NOMO-1 treated with dmso at 0.1 percent for 144 hours (cell line): ENCODE results near the gene OR10X1.

Experiments
- DNase-seq: peaks from one replicate; lab custom pipeline; 2025; ENCODE audit not compliant: unreplicated experiment; lab: John Stamatoyannopoulos, UW

OR10X1 gene, protein sequence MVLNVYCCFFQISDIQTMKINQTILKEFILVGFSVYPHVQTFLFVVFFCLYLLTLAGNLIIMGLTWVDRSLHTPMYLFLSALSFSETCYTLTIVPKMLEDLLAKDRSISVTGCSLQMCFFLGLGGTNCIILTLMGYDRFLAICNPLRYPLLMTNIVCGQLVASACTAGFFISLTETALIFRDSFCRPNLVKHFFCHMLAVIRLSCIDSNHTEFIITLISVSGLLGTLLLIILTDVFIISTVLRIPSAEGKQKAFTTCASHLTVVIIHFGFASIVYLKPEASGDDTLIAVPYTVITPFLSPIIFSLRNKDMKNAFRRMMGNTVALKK

GRCh38 chr1:158579733-158580132 lies at the start of gene OR10X1:
Gene OR10X1 (minus strand): TSS chr1:158579899. CDS start chr1:158579899, 0 bp downstream.
- DNase-seq, result no peak

GRCh38 chr1:158613764-158614163 lies 34.1 kb upstream of the OR10X1 start:
- DNase-seq, result no peak

GRCh38 chr1:158611916-158612315 lies 32.2 kb upstream of the OR10X1 start:
- DNase-seq, result no peak

DNA sequence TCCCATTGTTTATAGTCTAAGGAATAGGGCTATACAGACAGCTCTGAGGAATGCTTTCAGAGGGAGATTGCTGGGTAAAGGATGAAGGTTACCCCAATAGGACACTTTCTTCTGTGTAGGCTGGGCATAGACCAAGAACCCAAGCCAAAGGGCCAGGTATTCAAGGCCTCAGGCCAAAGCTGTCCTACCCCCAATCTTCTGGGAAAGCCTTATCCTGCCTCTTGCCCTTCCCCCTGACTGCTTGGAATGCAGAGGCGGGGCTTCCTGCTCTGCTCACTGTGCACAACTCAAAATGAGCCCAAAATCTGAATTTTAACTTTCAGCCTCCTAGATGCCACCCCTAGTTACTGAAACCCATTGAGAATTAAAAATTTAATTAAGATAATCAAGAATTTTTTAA lies 27.6 kb upstream of the OR10X1 start:
- no peak for DNase-seq

- DNase-seq, result no peak
These were observed 25.3 kb upstream of the OR10X1 start, which contains the start of gene OR10Z1 for GRCh38 chr1:158604968-158605367. Gene OR10Z1 (plus strand): TSS chr1:158605268. CDS start chr1:158606439, 1,171 bp downstream.

GRCh38 chr1:158600735-158601134 lies 21.0 kb upstream of the OR10X1 start:
- DNase-seq, result no peak

DNA sequence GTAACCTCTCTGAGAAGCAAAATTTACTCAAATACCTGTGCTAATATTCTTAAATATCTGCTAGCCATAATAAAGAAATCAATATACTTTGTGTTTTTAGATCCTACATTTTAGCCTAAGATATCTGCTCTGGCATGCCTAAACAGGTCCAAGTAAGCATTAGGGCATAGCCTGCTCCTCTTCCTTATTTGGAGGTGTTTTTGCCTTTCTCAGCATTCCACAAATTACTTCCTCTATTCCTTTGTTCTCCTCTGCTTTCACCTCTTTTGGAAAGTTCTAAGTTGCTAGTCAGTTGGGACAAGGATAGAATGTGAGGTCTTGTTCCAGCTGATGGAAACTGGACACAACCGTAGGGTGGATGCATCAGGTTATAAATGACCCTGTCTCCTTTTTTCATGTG lies 7.2 kb upstream of the OR10X1 start:
- DNase-seq, result no peak

DNA sequence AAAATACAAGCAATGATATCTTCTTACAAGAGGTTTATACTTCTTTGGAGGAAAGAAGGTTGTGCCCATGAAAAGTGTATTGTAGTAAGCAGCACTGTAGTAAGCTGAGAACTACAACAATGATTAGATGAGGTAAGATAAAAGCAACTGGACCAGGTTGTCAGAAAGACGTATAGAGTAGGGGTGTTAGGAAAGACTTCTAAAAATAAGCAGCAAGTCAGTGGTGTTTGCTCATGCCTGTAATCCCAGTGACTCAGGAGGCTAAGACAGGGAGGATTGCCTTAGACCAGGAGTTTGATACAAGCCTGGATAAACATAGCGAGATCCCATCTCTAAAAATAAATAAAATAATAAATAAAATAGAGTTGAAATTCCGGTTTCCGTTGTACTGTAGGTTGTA lies 4.3 kb upstream of the OR10X1 start:
- DNase-seq, result no peak

DNA sequence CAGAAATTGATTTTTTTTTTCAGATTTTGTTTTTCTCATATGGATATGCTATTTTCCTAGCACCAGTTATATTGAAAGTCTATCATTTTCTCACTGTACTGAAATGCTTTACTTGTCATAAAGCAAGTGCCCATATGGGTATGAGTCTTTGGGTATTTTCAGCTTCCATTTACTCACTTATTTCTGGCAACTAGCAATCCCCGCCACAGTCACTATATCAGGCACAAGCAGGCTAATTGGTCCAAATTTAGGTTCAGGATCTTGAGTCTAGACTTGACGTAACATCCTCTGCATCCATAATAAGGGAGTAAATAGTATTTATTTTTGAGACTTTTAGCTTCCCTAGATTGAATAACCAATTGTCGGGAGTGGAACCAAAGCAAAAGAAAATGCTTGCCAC lies 2.1 kb downstream of the OR10X1 start:
- no peak for DNase-seq

DNA sequence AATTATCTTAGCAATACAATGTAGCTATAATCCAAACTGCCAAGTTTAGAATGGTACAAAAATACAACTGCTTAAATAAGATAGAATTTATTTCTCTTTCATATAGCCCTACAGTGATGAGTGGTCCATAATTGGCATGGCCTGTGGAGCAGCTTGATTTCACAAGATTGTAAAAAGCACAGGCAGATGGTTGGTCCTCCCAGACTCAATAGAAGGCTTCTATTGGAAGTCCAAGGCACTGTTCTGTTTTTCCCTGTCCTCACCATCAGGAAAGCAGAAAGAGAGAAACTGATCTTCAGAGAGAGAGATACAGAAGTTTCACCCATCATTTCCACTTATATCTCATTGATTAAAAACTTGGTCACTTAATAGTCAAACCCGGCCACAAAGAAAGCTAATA lies 7.5 kb downstream of the OR10X1 start:
- DNase-seq, result no peak

DNA sequence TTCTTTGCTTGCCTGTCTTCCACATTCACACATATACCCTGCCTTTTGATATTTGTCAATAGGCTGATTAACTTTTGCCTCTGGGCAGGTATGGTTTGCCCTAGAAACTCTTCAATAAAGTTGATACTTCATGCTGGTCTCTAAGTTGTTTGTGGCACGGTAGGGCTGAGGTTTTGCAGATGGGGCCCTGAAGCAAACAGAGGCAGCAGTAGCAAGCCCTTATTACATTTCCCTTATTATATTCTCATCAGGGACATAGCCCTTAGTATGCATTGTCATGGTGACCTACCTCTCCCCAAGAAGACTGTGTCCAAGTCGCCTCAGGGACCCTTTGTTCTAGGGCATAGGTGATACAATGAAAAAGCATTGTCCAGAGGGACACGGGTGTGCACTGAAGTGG lies 9.2 kb downstream of the OR10X1 start, which contains the start of gene OR6P1:
Gene OR6P1, minus strand, starts transcription at position 101 of the 400 bp plus-strand sequence. CDS start 6,976 bp downstream, outside the sequence.
- DNase-seq, result no peak

DNA sequence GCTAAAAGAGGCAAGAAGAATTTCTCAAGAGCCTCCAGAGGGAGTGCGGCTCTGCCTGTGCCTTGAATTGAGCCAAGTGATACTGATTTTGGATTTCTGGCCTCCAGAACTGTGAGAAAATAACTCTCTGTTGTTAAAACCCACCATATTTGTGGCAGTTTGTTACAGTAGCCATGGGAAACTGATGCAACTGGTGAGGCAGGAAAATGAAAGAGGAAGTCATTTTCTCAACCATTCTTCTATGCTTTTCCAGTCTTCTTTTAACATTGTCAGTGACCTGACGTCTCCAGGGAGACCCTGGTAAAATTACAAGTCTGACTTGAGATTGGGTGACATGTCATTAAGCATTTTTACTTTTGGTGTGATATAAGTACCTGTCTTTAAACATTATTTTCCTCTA lies 15.1 kb downstream of the OR10X1 start:
- DNase-seq, result peak; percentile 42

DNA sequence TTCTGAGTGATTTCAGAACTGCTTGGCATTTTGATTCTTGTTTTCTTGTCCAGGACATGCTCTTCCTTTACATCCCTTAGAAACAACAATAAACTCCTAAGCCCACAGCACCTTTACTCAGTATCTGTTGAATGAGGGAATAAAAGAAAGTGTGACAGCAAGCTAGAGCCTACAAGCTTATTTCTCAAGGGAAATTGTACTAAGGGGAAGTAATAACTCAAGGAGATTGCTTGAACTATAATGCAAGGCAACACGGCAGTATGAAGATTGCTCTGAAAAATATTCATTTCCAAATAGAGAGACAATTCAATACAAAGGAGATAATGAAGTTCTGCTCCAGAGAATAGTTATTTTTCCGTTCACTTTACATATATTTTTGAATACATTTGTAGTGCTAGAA lies 15.8 kb downstream of the OR10X1 start:
- peak; percentile 31 for DNase-seq

DNA sequence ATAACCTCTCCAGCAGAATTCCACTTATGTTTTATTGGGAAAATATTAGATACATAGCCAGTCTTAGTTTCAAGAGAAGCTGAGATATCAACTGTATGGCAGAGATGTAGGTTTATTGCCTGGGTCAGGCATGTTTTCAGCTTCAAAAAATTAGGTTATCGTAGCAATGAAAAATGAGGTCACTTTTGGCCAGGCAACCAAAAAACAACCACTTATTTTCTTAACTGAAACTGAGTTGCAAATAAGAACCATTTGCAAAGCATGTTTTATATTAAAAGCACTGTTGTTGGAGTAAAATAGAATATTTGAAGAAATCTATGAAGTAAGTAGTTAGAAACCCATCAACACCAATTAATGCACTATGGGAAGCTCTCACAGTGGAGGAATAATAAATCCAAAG lies 20.0 kb downstream of the OR10X1 start:
- DNase-seq, result no peak

DNA sequence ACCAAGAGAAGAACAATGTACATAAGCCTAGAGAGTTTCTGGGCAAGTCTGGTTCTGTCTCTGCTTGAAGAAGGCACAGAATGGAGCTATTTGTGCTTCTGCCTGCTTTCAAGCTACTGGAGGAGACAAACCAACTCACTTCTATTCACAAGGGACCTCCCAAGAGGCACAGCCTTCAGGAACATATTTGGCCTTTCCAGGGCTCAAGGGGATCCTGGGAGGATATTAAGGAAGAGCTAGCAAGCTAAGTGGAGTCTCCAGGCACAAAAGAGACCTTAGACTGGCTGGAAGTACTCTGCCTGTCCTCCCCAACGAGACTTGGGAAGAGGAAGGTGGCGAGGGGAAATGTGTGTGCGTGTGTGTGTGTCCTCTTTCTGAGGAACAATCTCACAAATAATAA lies 25.3 kb downstream of the OR10X1 start, which contains the start of gene OR6Y1:
Gene OR6Y1, minus strand, starts transcription at position 54 of the 400 bp plus-strand sequence. CDS start 6,300 bp downstream, outside the sequence.
- no peak for DNase-seq

DNA sequence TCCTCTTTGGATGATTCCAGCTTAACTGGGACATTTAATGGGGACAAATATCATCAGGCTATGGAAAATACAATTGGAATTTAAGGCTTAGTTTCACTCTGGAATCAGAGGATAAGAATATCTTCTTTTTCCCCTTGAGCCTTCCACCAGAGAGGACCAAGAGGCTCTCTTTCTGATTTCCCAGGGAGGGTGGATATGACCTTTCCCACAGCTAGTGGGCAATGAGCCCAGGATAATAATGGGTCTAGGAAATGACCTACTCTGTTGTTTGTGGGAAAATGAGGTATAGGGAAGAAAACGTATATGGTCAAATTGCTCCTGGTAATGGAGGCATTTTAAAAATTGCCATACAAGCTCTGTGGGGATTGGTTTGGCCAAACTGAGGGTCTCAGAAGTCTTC lies 27.4 kb downstream of the OR10X1 start:
- DNase-seq, result no peak

DNA sequence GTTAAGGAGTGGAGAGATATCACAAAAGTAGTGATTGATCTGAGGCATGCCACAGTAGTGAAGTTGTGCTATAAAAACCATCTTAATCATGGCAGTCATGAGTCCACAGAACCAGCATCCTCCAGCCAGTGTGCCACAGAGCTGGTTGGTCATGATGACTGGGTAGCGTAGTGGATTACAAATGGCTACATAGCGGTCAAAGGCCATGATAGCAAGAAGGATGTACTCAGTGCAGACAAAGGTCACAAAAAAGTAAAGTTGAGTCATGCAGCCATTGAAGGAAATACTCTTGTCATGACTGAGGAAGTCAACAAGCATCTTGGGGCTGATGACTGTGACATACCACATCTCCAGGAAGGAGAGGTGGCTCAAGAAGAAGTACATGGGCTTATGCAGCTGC lies 32.2 kb downstream of the OR10X1 start:
- DNase-seq, result no peak

DNA sequence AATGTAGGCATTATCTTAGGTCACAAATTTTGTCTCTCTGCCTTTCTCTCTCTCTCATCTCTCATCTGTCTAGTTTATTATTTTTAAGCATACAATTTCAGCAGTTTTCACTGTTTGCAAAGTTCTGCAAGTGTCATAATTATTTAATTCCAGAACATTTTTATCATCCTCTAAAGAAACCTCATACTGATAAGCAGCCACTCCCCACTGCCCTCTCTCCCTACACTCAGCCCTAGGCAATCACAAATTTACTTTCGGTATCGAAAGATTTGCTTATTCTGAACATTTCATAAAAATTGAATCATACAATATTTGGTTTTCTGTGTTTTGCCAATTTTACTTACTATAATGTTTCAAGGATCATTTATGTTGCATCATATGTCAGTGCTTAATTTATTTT lies 42.1 kb downstream of the OR10X1 start:
- DNase-seq, result no peak

- DNase-seq, result no peak
These were observed 45.2 kb downstream of the OR10X1 start for GRCh38 chr1:158534496-158534895.
